ENCODE data around the gene TUT4. TPM values are rescaled to one million over a fixed set of nuclear protein-coding genes. Genes with fewer than 3 reads are reported as not detected.
A peak's percentile ranks its signal among the peaks of the same experiment; 100 is the strongest.

The TUT4 gene
- polyA plus RNA-seq, 1 donor from 2014 or later, result 84.1 TPM

DNA sequence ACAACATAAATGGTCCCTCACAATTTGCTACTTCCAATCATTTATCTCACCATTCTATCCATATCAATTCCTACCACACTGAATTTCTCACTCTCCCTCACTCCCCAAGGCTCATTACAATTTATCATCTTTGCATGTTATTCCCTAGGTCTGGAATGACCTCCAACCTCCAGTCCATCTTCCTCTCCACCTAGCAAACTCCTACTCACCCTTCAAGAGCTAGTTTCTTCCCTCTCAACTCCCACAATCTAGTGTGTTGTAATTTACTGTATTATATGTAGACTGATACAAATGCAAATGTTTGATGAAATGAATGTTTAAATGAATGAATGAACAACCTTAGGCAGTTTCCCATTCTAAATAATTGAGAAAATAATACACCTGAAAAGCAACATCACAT, 3.6 kb downstream of the TUT4 start:
- TF ChIP-seq CTCF (IDR thresholded peaks at IDR 0.05; ENCODE audit: poor library complexity, severe bottlenecking) (no peak), SMC3 (conservative IDR thresholded peaks at IDR 0.05; ENCODE audit: poor library complexity) (no peak), REST (IDR thresholded peaks at IDR 0.05; ENCODE audit: borderline replicate concordance) (no peak), RAD21 (conservative IDR thresholded peaks at IDR 0.05) (no peak), POLR2AphosphoS5 (IDR thresholded peaks at IDR 0.05) (no peak), EZH2 (IDR thresholded peaks at IDR 0.05; ENCODE audit: borderline replicate concordance, insufficient read depth, low read length, poor library complexity, severe bottlenecking) (no peak), EP300 (conservative IDR thresholded peaks at IDR 0.05; ENCODE audit: poor library complexity, severe bottlenecking) (no peak), MXI1 (conservative IDR thresholded peaks at IDR 0.05; ENCODE audit: poor library complexity, severe bottlenecking) (no peak), TAF1 (IDR thresholded peaks at IDR 0.05; ENCODE audit: low read depth) (no peak)
- no peaks in the 10 kb centered on the region for H3K36me3 ChIP-seq (ENCODE audit: insufficient read depth, low read length)

DNA sequence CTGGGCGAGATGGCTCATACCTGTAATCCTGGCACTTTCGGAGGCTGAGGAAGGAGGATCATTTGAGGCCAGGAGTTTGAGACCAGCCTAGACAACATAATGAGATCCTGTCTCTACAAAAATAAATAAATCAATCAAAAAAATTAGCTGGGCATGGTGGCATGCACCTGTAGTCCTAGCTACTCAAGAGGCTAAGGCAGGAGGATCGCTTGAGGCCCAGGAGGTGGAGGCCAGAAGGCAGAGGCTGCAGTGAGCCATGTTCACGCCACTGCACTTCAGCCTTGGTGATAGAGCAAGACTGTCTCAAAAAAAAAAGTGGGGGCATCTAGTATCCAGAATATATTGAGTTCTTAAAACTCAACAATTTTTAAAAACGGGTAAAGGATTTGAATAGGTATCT, 6.0 kb downstream of the TUT4 start:
- Histone ChIP-seq H2AFZ (ENCODE audit: low read depth, low read length) (no peak overlapping the region), H3K9ac (ENCODE audit: low read length) (no peak overlapping the region), H3K79me2 (replicated peaks; ENCODE audit: insufficient read depth, low read length) (peaks cover 99% of the 10 kb centered on the region), H3K9me3 (ENCODE audit: low read length) (no peaks in the 10 kb centered on the region), H3K27ac (ENCODE audit: low read length) (no peak overlapping the region), H4K20me1 (ENCODE audit: insufficient read depth) (peaks cover 6% of the 10 kb centered on the region), H3F3A (ENCODE audit: insufficient read depth, low read length, poor library complexity, severe bottlenecking) (no peaks in the 10 kb centered on the region), H3K36me3 (ENCODE audit: insufficient read depth, low read length) (no peaks in the 10 kb centered on the region), H3K4me3 (ENCODE audit: low read length) (no peak overlapping the region), H3K27me3 (ENCODE audit: insufficient read depth, low read depth, low read length) (no peaks in the 10 kb centered on the region), H3K4me2 (ENCODE audit: low read length) (no peak overlapping the region), H3K9me2 (ENCODE audit: insufficient read depth, low read length) (no peaks in the 10 kb centered on the region)
- no peak for TF ChIP-seq MXI1 (conservative IDR thresholded peaks at IDR 0.05; ENCODE audit: poor library complexity, severe bottlenecking)
- TF ChIP-seq TAF1 (IDR thresholded peaks at IDR 0.05; ENCODE audit: low read depth), result no peak
- TF ChIP-seq EP300 (conservative IDR thresholded peaks at IDR 0.05; ENCODE audit: poor library complexity, severe bottlenecking), result no peak
- TF ChIP-seq CTCF (IDR thresholded peaks at IDR 0.05; ENCODE audit: poor library complexity, severe bottlenecking), result no peak
- no peak for TF ChIP-seq RAD21 (conservative IDR thresholded peaks at IDR 0.05)
- no peak for TF ChIP-seq EZH2 (IDR thresholded peaks at IDR 0.05; ENCODE audit: borderline replicate concordance, insufficient read depth, low read length, poor library complexity, severe bottlenecking)
- no peak for TF ChIP-seq POLR2AphosphoS5 (IDR thresholded peaks at IDR 0.05)
- TF ChIP-seq REST (IDR thresholded peaks at IDR 0.05; ENCODE audit: borderline replicate concordance), result no peak
- TF ChIP-seq SMC3 (conservative IDR thresholded peaks at IDR 0.05; ENCODE audit: poor library complexity), result no peak

More for the DNA sequence above, 3.6 kb downstream of the TUT4 start:
- H3K27ac ChIP-seq (ENCODE audit: low read length), result no peak overlapping the region
- H3K9ac ChIP-seq (ENCODE audit: low read length), result no peak overlapping the region
- H3K9me3 ChIP-seq (ENCODE audit: low read length), result no peaks in the 10 kb centered on the region
- no peak overlapping the region for H3K4me2 ChIP-seq (ENCODE audit: low read length)
- no peak overlapping the region for H2AFZ ChIP-seq (ENCODE audit: low read depth, low read length)
- H3F3A ChIP-seq (ENCODE audit: insufficient read depth, low read length, poor library complexity, severe bottlenecking), result no peaks in the 10 kb centered on the region
- H3K79me2 ChIP-seq (replicated peaks; ENCODE audit: insufficient read depth, low read length), result peaks cover 82% of the 10 kb centered on the region
- no peaks in the 10 kb centered on the region for H3K27me3 ChIP-seq (ENCODE audit: insufficient read depth, low read depth, low read length)
- H3K9me2 ChIP-seq (ENCODE audit: insufficient read depth, low read length), result no peaks in the 10 kb centered on the region
- peaks cover 6% of the 10 kb centered on the region for H4K20me1 ChIP-seq (ENCODE audit: insufficient read depth)
- H3K4me3 ChIP-seq (ENCODE audit: low read length), result peak overlapping the region; percentile 90
